Measurements from ENCODE around the gene RFT1. TPM values are rescaled to one million over a fixed set of nuclear protein-coding genes. Genes with fewer than 3 reads are reported as not detected.

Gene RFT1
- total and polyA plus RNA-seq, 2 of the 13 experiments (the other 11 are each of a cell fraction or from before 2014, with no cell fraction given), result 23.2 to 37.0 TPM

- TF ChIP-seq, protein P1, sequence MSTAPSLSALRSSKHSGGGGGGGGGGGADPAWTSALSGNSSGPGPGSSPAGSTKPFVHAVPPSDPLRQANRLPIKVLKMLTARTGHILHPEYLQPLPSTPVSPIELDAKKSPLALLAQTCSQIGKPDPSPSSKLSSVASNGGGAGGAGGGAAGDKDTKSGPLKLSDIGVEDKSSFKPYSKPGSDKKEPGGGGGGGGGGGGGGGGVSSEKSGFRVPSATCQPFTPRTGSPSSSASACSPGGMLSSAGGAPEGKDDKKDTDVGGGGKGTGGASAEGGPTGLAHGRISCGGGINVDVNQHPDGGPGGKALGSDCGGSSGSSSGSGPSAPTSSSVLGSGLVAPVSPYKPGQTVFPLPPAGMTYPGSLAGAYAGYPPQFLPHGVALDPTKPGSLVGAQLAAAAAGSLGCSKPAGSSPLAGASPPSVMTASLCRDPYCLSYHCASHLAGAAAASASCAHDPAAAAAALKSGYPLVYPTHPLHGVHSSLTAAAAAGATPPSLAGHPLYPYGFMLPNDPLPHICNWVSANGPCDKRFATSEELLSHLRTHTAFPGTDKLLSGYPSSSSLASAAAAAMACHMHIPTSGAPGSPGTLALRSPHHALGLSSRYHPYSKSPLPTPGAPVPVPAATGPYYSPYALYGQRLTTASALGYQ (CRISPR knock-in tag; IDR thresholded peaks at IDR 0.05), result no peak
- TF ChIP-seq, protein P2, sequence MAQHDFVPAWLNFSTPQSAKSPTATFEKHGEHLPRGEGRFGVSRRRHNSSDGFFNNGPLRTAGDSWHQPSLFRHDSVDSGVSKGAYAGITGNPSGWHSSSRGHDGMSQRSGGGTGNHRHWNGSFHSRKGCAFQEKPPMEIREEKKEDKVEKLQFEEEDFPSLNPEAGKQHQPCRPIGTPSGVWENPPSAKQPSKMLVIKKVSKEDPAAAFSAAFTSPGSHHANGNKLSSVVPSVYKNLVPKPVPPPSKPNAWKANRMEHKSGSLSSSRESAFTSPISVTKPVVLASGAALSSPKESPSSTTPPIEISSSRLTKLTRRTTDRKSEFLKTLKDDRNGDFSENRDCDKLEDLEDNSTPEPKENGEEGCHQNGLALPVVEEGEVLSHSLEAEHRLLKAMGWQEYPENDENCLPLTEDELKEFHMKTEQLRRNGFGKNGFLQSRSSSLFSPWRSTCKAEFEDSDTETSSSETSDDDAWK (CRISPR knock-in tag; IDR thresholded peaks at IDR 0.05), result no peak
- TF ChIP-seq ZBTB49 (CRISPR knock-in tag; IDR thresholded peaks at IDR 0.05; ENCODE audit: borderline replicate concordance) (no peak), ZNF317 (CRISPR knock-in tag; IDR thresholded peaks at IDR 0.05) (no peak), HMGA1 (CRISPR knock-in tag; conservative IDR thresholded peaks at IDR 0.05) (no peak), RFX5 (IDR thresholded peaks at IDR 0.05; ENCODE audit: low read depth, low read length) (no peak), POGZ (CRISPR knock-in tag; IDR thresholded peaks at IDR 0.05) (no peak; the same call in 1 of the 2 replicates), ESRRA (CRISPR knock-in tag; IDR thresholded peaks at IDR 0.05; ENCODE audit: low read depth) (no peak), SRSF4 (IDR thresholded peaks at IDR 0.05; ENCODE audit: low read depth, low read length, poor library complexity, severe bottlenecking) (no peak), PRMT3 (CRISPR knock-in tag; IDR thresholded peaks at IDR 0.05; ENCODE audit: borderline replicate concordance, low read depth) (no peak), RARA (CRISPR knock-in tag; IDR thresholded peaks at IDR 0.05) (peak; percentile 34; the same call in 1 of the 2 replicates), TOPORS (CRISPR knock-in tag; IDR thresholded peaks at IDR 0.05) (no peak), ZFP82 (CRISPR knock-in tag; IDR thresholded peaks at IDR 0.05; ENCODE audit: borderline replicate concordance) (no peak)
- TF ChIP-seq, protein P3, sequence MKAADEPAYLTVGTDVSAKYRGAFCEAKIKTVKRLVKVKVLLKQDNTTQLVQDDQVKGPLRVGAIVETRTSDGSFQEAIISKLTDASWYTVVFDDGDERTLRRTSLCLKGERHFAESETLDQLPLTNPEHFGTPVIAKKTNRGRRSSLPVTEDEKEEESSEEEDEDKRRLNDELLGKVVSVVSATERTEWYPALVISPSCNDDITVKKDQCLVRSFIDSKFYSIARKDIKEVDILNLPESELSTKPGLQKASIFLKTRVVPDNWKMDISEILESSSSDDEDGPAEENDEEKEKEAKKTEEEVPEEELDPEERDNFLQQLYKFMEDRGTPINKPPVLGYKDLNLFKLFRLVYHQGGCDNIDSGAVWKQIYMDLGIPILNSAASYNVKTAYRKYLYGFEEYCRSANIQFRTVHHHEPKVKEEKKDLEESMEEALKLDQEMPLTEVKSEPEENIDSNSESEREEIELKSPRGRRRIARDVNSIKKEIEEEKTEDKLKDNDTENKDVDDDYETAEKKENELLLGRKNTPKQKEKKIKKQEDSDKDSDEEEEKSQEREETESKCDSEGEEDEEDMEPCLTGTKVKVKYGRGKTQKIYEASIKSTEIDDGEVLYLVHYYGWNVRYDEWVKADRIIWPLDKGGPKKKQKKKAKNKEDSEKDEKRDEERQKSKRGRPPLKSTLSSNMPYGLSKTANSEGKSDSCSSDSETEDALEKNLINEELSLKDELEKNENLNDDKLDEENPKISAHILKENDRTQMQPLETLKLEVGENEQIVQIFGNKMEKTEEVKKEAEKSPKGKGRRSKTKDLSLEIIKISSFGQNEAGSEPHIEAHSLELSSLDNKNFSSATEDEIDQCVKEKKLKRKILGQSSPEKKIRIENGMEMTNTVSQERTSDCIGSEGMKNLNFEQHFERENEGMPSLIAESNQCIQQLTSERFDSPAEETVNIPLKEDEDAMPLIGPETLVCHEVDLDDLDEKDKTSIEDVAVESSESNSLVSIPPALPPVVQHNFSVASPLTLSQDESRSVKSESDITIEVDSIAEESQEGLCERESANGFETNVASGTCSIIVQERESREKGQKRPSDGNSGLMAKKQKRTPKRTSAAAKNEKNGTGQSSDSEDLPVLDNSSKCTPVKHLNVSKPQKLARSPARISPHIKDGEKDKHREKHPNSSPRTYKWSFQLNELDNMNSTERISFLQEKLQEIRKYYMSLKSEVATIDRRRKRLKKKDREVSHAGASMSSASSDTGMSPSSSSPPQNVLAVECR (CRISPR knock-in tag; IDR thresholded peaks at IDR 0.05; ENCODE audit: borderline replicate concordance), result peak; percentile 50; the same call in 1 of the 2 replicates
- TF ChIP-seq, protein P4, sequence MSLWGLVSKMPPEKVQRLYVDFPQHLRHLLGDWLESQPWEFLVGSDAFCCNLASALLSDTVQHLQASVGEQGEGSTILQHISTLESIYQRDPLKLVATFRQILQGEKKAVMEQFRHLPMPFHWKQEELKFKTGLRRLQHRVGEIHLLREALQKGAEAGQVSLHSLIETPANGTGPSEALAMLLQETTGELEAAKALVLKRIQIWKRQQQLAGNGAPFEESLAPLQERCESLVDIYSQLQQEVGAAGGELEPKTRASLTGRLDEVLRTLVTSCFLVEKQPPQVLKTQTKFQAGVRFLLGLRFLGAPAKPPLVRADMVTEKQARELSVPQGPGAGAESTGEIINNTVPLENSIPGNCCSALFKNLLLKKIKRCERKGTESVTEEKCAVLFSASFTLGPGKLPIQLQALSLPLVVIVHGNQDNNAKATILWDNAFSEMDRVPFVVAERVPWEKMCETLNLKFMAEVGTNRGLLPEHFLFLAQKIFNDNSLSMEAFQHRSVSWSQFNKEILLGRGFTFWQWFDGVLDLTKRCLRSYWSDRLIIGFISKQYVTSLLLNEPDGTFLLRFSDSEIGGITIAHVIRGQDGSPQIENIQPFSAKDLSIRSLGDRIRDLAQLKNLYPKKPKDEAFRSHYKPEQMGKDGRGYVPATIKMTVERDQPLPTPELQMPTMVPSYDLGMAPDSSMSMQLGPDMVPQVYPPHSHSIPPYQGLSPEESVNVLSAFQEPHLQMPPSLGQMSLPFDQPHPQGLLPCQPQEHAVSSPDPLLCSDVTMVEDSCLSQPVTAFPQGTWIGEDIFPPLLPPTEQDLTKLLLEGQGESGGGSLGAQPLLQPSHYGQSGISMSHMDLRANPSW (CRISPR knock-in tag; IDR thresholded peaks at IDR 0.05; ENCODE audit: borderline replicate concordance), result no peak
Measured at GRCh38 chr3:53169045-53169831, 39.0 kb upstream of the RFT1 start (continued).
